HG02759 (cell line): ENCODE results near the gene SPATA17.
"Not testable (repeated sequence)": the region's sequence is repeated elsewhere in the genome, so short reads cannot be mapped to it uniquely, and the experiment has no call there.

Source experiments
- ATAC-seq: cut with Tn5 transposase; IDR thresholded peaks from one replicate; pipeline ENCODE4 v1.9.1; 2021; ENCODE audit warnings: mild to moderate bottlenecking, moderate library complexity; ENCODE audit not compliant: unreplicated experiment

SPATA17 gene

GRCh38 chr1:217630711-217631591, at the start of gene SPATA17, which contains the start of gene GPATCH2:
SPATA17 (plus strand) TSS chr1:217631344; CDS start chr1:217631379, 35 bp downstream.
GPATCH2 (minus strand) TSS chr1:217631090; CDS start chr1:217630971, 119 bp downstream.
- peak; percentile 99 for ATAC-seq

GRCh38 chr1:217584286-217584811, 46.8 kb upstream of the SPATA17 start:
- not testable (repeated sequence) for ATAC-seq

- ATAC-seq, result no peak
These were observed 45.6 kb upstream of the SPATA17 start for GRCh38 chr1:217585577-217585976.

GRCh38 chr1:217586586-217586985, 44.6 kb upstream of the SPATA17 start:
- ATAC-seq, result no peak

- ATAC-seq, result no peak
These were observed 40.5 kb upstream of the SPATA17 start for GRCh38 chr1:217590598-217590997.

- no peak for ATAC-seq
These were observed 32.0 kb upstream of the SPATA17 start for GRCh38 chr1:217599154-217599553.

- ATAC-seq, result no peak
These were observed 28.8 kb upstream of the SPATA17 start for GRCh38 chr1:217602380-217602779.

- ATAC-seq, result no peak
These were observed 25.8 kb upstream of the SPATA17 start for GRCh38 chr1:217605390-217605789.

GRCh38 chr1:217614200-217614712, 16.9 kb upstream of the SPATA17 start:
- no peak for ATAC-seq

GRCh38 chr1:217617126-217617525, 14.0 kb upstream of the SPATA17 start:
- ATAC-seq, result no peak

- peak; percentile 99 for ATAC-seq
These were observed 10.3 kb upstream of the SPATA17 start for GRCh38 chr1:217620814-217621213.

GRCh38 chr1:217622042-217622441, 9.1 kb upstream of the SPATA17 start:
- no peak for ATAC-seq

GRCh38 chr1:217626321-217626720, 4.8 kb upstream of the SPATA17 start:
- no peak for ATAC-seq

- no peak for ATAC-seq
These were observed 3.7 kb upstream of the SPATA17 start for GRCh38 chr1:217627431-217627830.

- ATAC-seq, result no peak
These were observed 11.3 kb downstream of the SPATA17 start for GRCh38 chr1:217642455-217642854.

GRCh38 chr1:217647791-217648190, 16.6 kb downstream of the SPATA17 start:
- no peak for ATAC-seq

- no peak for ATAC-seq
These were observed 19.5 kb downstream of the SPATA17 start for GRCh38 chr1:217650674-217651073.

GRCh38 chr1:217660353-217661062, 29.4 kb downstream of the SPATA17 start:
- ATAC-seq, result peak; percentile 74

GRCh38 chr1:217661407-217661806, 30.3 kb downstream of the SPATA17 start:
- no peak for ATAC-seq

GRCh38 chr1:217668351-217668940, 37.3 kb downstream of the SPATA17 start:
- no peak for ATAC-seq

GRCh38 chr1:217673387-217673786, 42.2 kb downstream of the SPATA17 start:
- no peak for ATAC-seq
